Esophagus squamous epithelium (tissue), 4 donors: Measurements from ENCODE around the gene FAM222A.

ENCODE experiments used
- POLR2A ChIP-seq, 4 donors: fragments of 450-650 bp; IDR thresholded peaks; one replicate each; pipeline ENCODE4 v1.6.1; 2017; ENCODE audit warnings: antibody characterized with exemption in 4 of 4, mild to moderate bottlenecking in 4 of 4, moderate library complexity in 3 of 4
- TF ChIP-seq, protein P1 (sequence below), 6 experiments: fragments of 450-650 bp in 4 of 6; fragments of 200-600 bp in 2 of 6; sonication (generic) in 2 of 6; IDR thresholded peaks; one replicate each; pipeline ENCODE4 v1.5.1; 2016 to 2019; ENCODE audit warnings: antibody characterized with exemption in 6 of 6, mild to moderate bottlenecking in 4 of 6, moderate library complexity in 4 of 6

GRCh38 chr12:109777544-109777943, 63.9 kb downstream of the FAM222A start:
- TF ChIP-seq, protein P1, sequence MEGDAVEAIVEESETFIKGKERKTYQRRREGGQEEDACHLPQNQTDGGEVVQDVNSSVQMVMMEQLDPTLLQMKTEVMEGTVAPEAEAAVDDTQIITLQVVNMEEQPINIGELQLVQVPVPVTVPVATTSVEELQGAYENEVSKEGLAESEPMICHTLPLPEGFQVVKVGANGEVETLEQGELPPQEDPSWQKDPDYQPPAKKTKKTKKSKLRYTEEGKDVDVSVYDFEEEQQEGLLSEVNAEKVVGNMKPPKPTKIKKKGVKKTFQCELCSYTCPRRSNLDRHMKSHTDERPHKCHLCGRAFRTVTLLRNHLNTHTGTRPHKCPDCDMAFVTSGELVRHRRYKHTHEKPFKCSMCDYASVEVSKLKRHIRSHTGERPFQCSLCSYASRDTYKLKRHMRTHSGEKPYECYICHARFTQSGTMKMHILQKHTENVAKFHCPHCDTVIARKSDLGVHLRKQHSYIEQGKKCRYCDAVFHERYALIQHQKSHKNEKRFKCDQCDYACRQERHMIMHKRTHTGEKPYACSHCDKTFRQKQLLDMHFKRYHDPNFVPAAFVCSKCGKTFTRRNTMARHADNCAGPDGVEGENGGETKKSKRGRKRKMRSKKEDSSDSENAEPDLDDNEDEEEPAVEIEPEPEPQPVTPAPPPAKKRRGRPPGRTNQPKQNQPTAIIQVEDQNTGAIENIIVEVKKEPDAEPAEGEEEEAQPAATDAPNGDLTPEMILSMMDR (IDR thresholded peaks at IDR 0.05) = no peak
- no peak for TF ChIP-seq POLR2A (IDR thresholded peaks at IDR 0.05)
